VCaP (cell line): ENCODE data around the gene SARDH.

Source experiments
- H3K27ac ChIP-seq: fragments of 450-650 bp; 2 replicates; pipeline ENCODE4 v1.5.1; 2017
- TF ChIP-seq, protein P1 (sequence below): fragments of 450-650 bp; conservative IDR thresholded peaks from 2 replicates; pipeline ENCODE4 v1.5.1; 2017; ENCODE audit warnings: mild to moderate bottlenecking, moderate library complexity

The SARDH gene

DNA sequence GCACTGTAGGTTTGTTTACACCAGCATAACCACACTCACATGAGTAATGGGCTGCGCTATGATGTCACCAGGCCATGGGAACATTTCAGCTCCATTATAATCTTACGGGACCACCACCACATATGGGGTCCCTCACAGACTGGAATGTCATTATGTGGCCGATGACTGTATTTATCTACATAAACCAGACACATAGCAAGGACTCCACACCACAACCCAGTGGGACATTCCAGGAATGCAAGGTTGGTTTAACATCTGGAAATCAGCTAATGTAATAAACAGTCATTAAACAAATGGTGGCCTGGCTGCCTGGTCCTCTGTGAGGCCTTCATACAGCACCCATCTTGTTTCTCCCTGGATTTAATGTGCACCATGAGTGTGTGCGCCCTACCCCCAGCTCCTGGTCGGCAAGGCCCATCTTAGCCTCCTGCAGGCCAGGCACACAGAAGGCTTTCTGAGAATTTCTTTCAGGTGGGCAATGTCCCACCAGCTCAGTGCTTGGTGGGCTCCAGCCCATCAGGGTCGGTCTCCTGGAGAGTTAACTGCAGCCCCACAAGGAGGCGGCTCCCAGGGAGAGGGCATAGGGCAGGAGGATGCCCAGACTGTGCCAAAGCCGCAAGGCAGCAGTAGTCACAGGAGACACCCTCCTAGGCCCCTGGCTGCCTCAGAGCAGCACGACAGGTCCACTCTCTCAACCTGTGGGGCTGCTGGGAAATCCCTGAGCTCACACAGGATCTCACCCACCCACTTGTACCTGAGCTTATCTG, 35.9 kb upstream of the SARDH start:
- no peak overlapping the region for H3K27ac ChIP-seq
- TF ChIP-seq, protein P1, sequence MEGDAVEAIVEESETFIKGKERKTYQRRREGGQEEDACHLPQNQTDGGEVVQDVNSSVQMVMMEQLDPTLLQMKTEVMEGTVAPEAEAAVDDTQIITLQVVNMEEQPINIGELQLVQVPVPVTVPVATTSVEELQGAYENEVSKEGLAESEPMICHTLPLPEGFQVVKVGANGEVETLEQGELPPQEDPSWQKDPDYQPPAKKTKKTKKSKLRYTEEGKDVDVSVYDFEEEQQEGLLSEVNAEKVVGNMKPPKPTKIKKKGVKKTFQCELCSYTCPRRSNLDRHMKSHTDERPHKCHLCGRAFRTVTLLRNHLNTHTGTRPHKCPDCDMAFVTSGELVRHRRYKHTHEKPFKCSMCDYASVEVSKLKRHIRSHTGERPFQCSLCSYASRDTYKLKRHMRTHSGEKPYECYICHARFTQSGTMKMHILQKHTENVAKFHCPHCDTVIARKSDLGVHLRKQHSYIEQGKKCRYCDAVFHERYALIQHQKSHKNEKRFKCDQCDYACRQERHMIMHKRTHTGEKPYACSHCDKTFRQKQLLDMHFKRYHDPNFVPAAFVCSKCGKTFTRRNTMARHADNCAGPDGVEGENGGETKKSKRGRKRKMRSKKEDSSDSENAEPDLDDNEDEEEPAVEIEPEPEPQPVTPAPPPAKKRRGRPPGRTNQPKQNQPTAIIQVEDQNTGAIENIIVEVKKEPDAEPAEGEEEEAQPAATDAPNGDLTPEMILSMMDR: no peak

DNA sequence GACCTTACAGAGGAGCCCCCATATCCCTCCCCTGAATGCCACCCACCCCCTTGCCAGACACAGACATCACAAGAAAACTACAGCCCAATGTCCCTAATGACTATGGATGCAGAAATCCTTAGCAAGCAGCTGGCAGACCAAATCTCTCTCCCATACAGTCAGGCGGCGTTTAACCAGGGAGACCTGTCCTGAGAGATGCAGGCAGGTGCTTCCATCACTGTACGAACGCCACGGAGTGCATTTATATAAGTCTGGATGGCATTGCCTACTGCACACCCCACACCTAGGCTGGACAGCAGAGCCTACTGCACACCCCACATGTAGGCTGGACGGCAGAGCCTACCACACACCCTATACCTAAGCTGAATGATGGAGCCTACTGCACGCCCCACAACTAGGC, 34.4 kb upstream of the SARDH start:
- no peak overlapping the region for H3K27ac ChIP-seq
- TF ChIP-seq, protein P1: no peak

- TF ChIP-seq, protein P1: no peak
- no peak overlapping the region for H3K27ac ChIP-seq
These were observed 33.6 kb upstream of the SARDH start for GRCh38 chr9:133771486-133772482.

- H3K27ac ChIP-seq: no peak overlapping the region
- TF ChIP-seq, protein P1: no peak
These were observed 32.1 kb upstream of the SARDH start for GRCh38 chr9:133770076-133770777.

GRCh38 chr9:133769511-133770075, 31.4 kb upstream of the SARDH start:
- TF ChIP-seq, protein P1: no peak
- no peak overlapping the region for H3K27ac ChIP-seq

DNA sequence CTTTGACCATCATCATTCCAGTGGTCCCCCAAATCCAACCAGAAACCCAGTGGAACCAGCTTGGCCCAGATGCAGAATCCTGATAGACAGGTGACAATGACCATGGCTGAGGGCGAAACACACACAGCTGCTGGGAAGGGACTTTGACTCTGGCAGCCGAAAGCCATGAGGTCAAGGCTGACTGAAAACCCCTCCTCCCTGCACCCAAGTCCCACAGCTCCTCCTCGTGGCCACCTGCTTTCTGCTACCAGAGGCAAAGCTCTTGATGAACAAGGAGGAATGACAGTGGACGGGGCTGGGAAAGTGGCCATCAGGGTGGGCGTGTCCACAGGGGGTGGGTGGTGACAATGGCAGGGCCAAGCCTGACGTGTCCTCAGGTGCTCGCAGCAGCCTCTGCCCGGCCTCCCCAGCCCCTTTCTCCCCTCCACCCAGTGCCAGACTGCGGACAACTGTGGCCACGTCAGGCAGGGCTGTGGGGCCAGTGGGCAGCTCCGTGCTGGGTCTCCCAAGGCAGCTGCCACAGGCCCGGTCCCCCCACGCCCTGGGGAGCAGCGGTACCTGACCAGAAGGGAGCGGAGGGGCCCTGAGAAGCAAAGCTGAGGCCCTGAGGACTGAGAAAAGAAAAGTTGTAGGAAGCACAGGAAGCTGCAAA, 30.8 kb upstream of the SARDH start:
- no peak overlapping the region for H3K27ac ChIP-seq
- TF ChIP-seq, protein P1: no peak
